Lower lobe of right lung (tissue), 2 donors: Measurements from ENCODE around the gene MLLT11. TPM values are rescaled to one million over a fixed set of nuclear protein-coding genes. Genes with fewer than 3 reads are reported as not detected.

Experiments
- ATAC-seq, 2 donors: fragments of 200-7000 bp; cut with Tn5 transposase; one replicate each; pipeline ENCODE4 v1.9.1; 2020 to 2022; ENCODE audit warnings: mild to moderate bottlenecking in 2 of 2, moderate library complexity in 2 of 2
- DNase-seq: peaks from one replicate; pipeline ENCODE4 v3.0.0-alpha.2; 2020
- H3K27ac ChIP-seq: fragments of 200-600 bp; one replicate; pipeline ENCODE4 v1.8.0; 2022
- H3K27me3 ChIP-seq: fragments of 200-600 bp; one replicate; pipeline ENCODE4 v1.8.0; 2022; ENCODE audit warnings: low read depth
- H3K36me3 ChIP-seq: fragments of 200-600 bp; one replicate; pipeline ENCODE4 v1.8.0; 2022; ENCODE audit warnings: mild to moderate bottlenecking
- H3K4me1 ChIP-seq: fragments of 200-600 bp; one replicate; pipeline ENCODE4 v1.8.0; 2022
- H3K4me3 ChIP-seq: fragments of 200-600 bp; one replicate; pipeline ENCODE4 v1.8.0; 2022; ENCODE audit warnings: mild to moderate bottlenecking
- H3K9me3 ChIP-seq: fragments of 200-600 bp; one replicate; pipeline ENCODE4 v1.8.0; 2022
- intact Hi-C: fragments of 100-400 bp; cut with DNase I; formaldehyde crosslinking; loops from one replicate; pipeline ENCODE4 v1.11.0; 2022
- total RNA-seq: library from RNA; stranded (reverse); fragmentation: NEBNext Ultra II Directional; extraction: Animal tissue kit (Norgen Biotek cat#: 25700); gene quantifications from one replicate; pipeline ENCODE4 v1.2.1, GENCODE V29; 2021
- TF ChIP-seq, protein P1 (sequence below): fragments of 200-600 bp; IDR thresholded peaks from one replicate; pipeline ENCODE4 v1.8.0; 2022; ENCODE audit warnings: antibody characterized with exemption, mild to moderate bottlenecking
- donor health status: DM: no; HTN: yes; CAD: no; lungs with severe emphysema.

The MLLT11 gene
- total RNA-seq, 1 donor from 2014 or later = 0.56 TPM

DNA sequence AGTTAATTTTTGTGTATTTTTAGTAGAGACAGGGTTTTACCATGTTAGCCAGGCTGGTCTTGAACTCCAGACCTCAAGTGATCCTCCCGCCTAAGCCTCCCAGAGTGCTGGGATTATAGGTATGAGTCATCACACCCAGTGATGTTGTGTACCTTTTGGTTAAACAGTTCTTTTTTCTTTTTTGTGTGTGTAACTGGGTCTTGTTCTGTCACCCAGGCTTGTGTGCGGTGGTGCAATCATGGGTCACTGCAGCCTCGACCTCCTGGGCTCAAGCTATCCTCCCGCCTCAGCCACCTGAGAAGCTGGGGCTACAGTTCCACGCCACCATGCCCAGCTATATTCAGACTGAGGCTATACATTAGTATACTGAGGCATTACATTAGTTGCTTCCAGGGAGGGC lies 48.1 kb downstream of the MLLT11 start:
- no peaks in the 10 kb centered on the region for H3K27me3 ChIP-seq
- no peaks in the 10 kb centered on the region for H3K9me3 ChIP-seq
- no peak overlapping the region for H3K4me3 ChIP-seq
- DNase-seq (no peak), ATAC-seq (no peak)
- no peak overlapping the region for H3K27ac ChIP-seq
- peaks cover 17% of the 10 kb centered on the region for H3K36me3 ChIP-seq
- intact Hi-C loops = no loop called here
- no peaks in the 10 kb centered on the region for H3K4me1 ChIP-seq
- TF ChIP-seq, protein P1, sequence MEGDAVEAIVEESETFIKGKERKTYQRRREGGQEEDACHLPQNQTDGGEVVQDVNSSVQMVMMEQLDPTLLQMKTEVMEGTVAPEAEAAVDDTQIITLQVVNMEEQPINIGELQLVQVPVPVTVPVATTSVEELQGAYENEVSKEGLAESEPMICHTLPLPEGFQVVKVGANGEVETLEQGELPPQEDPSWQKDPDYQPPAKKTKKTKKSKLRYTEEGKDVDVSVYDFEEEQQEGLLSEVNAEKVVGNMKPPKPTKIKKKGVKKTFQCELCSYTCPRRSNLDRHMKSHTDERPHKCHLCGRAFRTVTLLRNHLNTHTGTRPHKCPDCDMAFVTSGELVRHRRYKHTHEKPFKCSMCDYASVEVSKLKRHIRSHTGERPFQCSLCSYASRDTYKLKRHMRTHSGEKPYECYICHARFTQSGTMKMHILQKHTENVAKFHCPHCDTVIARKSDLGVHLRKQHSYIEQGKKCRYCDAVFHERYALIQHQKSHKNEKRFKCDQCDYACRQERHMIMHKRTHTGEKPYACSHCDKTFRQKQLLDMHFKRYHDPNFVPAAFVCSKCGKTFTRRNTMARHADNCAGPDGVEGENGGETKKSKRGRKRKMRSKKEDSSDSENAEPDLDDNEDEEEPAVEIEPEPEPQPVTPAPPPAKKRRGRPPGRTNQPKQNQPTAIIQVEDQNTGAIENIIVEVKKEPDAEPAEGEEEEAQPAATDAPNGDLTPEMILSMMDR = no peak

- Histone ChIP-seq H3K9me3 (no peaks in the 10 kb centered on the region), H3K4me3 (no peak overlapping the region), H3K4me1 (no peaks in the 10 kb centered on the region), H3K36me3 (peaks cover 24% of the 10 kb centered on the region), H3K27me3 (no peaks in the 10 kb centered on the region), H3K27ac (no peak overlapping the region)
- intact Hi-C loops = no loop called here
- ATAC-seq (no peak), DNase-seq (no peak)
- TF ChIP-seq, protein P1 = no peak
These were observed 53.7 kb downstream of the MLLT11 start for GRCh38 chr1:151113877-151114276.

Other genes with a start within 250 kb of the MLLT11 start
- gene ARNT, start 183.8 kb upstream of the MLLT11 start, total RNA-seq = 52.7 TPM
- gene CTXND2, start 173.3 kb upstream of the MLLT11 start, total RNA-seq = not detected
- 47.5 TPM for gene SETDB1, start 134.0 kb upstream of the MLLT11 start, total RNA-seq
- 297 TPM for gene CERS2, start 85.6 kb upstream of the MLLT11 start, total RNA-seq
- 0.68 TPM for gene ANXA9, start 78.1 kb upstream of the MLLT11 start, total RNA-seq
- gene MINDY1, start 53.5 kb upstream of the MLLT11 start, total RNA-seq = 27.8 TPM
- gene PRUNE1, start 51.9 kb upstream of the MLLT11 start, total RNA-seq = 21.4 TPM
- 8.2 TPM for gene BNIPL, start 23.8 kb upstream of the MLLT11 start, total RNA-seq
- gene C1orf56, start 12.6 kb upstream of the MLLT11 start, total RNA-seq = 4.8 TPM
- 114 TPM for gene CDC42SE1, start 775 bp upstream of the MLLT11 start, total RNA-seq
- 14.1 TPM for gene GABPB2, start 10.4 kb downstream of the MLLT11 start, total RNA-seq
- gene SEMA6C, start 86.2 kb downstream of the MLLT11 start, total RNA-seq = 6.4 TPM
- 17.8 TPM for gene TNFAIP8L2, start 96.3 kb downstream of the MLLT11 start, total RNA-seq
- 6.5 TPM for gene LYSMD1, start 105.5 kb downstream of the MLLT11 start, total RNA-seq
- gene SCNM1, start 105.7 kb downstream of the MLLT11 start, total RNA-seq = 38.4 TPM
- gene TMOD4, start 115.6 kb downstream of the MLLT11 start, total RNA-seq = 2.1 TPM
- gene VPS72, start 129.8 kb downstream of the MLLT11 start, total RNA-seq = 45.3 TPM
- 47.9 TPM for gene PIP5K1A, start 138.2 kb downstream of the MLLT11 start, total RNA-seq
- 106 TPM for gene PSMD4, start 194.3 kb downstream of the MLLT11 start, total RNA-seq
- 23.7 TPM for gene ZNF687, start 221.9 kb downstream of the MLLT11 start, total RNA-seq